AG09309 (cell line): Measurements from ENCODE around the gene MEIOSIN.
A peak's percentile ranks its signal among the peaks of the same experiment; 100 is the strongest.

Experiments
- DNase-seq: peaks from one replicate; pipeline ENCODE4 v3.0.0-alpha.2; 2010; ENCODE audit warnings: low read depth
- H3K4me3 ChIP-seq: 2 replicates; pipeline ENCODE4 v1.5.1; 2011; ENCODE audit warnings: mild to moderate bottlenecking, low read depth, low read length, moderate library complexity; ENCODE audit not compliant: control insufficient read depth
- TF ChIP-seq, protein P1 (sequence below): IDR thresholded peaks from 2 replicates; pipeline ENCODE4 v1.5.1; 2011; ENCODE audit warnings: mild to moderate bottlenecking, low read depth, low read length, inconsistent platforms; ENCODE audit not compliant: insufficient read depth, control insufficient read depth; ENCODE audit errors: missing control alignments

The MEIOSIN gene

DNA sequence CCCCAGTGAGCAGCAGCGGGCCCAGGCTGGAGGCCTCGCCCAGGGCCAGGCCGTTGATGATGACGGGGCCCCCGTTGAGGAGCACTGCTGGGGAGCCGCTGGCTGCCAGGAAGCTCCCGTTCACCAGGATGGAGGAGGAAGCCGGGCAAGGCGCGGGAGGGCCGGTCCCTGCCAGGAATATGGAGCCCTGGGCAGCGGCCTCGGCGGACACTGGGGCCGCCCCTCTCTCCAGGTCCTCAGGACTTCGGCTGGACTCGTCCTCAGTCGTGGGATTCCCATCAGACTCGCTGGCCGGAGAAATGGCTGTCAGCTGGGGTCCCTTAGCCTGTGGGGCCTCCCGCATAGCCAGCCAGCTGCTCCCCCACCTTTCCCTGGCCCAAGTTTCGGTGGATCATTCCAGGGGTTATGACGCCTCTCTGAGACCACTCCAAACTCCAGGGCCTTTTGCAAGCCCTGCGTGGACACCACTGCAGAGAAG is 33.7 kb downstream of the MEIOSIN start:
- H3K4me3 ChIP-seq: peak overlapping the region; percentile 57
- TF ChIP-seq, protein P1, sequence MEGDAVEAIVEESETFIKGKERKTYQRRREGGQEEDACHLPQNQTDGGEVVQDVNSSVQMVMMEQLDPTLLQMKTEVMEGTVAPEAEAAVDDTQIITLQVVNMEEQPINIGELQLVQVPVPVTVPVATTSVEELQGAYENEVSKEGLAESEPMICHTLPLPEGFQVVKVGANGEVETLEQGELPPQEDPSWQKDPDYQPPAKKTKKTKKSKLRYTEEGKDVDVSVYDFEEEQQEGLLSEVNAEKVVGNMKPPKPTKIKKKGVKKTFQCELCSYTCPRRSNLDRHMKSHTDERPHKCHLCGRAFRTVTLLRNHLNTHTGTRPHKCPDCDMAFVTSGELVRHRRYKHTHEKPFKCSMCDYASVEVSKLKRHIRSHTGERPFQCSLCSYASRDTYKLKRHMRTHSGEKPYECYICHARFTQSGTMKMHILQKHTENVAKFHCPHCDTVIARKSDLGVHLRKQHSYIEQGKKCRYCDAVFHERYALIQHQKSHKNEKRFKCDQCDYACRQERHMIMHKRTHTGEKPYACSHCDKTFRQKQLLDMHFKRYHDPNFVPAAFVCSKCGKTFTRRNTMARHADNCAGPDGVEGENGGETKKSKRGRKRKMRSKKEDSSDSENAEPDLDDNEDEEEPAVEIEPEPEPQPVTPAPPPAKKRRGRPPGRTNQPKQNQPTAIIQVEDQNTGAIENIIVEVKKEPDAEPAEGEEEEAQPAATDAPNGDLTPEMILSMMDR: no peak

DNA sequence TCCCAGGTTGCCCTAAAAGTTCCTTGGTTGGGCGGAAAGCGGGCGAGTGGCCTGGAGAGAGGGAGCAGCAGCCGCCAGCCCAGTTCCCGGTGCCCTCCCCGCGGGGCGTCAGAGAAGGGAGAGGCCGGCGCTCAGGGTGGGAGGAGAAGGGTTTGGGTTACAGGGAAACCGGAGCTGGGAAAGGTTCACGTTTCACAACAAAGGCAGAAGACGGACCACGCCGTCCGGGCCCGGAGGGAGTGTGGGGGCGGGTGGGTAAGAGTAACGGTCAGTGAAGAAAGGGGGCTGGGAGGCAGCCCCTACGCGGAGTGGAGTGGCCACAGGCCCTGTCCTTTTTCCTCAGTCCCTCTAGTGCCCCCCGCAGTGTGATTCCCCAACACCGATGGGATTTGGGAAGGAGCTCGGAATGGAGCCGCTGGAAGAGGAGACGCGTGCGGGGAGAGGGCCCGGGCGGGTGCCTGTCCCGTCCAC is 34.2 kb downstream of the MEIOSIN start:
- TF ChIP-seq, protein P1: no peak
- peak overlapping the region; percentile 57 for H3K4me3 ChIP-seq
- DNase-seq: peak; percentile 57

More for the DNA sequence above, 33.7 kb downstream of the MEIOSIN start:
- no peak for DNase-seq

DNA sequence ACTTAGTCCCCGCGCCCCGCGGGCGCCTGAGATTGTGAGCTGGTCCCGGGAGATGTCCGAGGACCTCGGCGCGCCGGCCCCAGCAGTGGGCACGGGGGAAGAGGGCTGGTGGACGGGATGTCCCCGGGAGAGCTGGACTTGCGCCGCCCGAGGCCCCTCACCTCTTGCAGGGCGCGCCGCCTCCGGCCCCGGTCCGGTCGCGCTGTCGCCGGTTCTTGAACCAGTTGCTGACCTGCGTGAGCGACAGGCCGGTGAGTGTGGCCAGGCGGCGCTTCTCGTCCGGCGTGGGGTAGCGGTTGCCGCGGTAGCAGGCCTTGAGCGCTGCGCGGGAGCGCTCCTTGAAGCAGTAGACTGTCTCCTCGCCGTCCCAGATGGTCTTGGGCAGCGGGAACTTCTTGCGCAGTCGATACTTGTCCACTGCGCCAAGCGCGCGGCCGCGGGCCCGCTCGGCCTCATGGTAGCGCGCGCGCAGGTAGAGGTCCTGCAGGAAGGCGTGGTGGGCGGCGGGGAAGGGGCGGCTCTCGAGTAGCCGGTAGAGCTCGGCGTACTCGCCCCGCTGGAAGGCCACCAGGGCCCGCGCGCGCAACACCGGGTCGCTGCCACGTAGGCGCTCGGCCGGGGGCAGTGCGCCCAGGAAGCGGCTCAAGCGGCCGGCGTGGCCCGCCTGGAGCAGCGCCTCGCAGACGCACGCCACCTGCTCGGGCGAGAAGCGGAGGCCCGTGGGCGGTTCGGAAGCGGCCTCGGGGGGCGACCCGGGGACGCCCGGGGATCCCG is 34.8 kb downstream of the MEIOSIN start:
- TF ChIP-seq, protein P1: no peak
- peak overlapping the region; percentile 57 for H3K4me3 ChIP-seq
- no peak for DNase-seq

DNA sequence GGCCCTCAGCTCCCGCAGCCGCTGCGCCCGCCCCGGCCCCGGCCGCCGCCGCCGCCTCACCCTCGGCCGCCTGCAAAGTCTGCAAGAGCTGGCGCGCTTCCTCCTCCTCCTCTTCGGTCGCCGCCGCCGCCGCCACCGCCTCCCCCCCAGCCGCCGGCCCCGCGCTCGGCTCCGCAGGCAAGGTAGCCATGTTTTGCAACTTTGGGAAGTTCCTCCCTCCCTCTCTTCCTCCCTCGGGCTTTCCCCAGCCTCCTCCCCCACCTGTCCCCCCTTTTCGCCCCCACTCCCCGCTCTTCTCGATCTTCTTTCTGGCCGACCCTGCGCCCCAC is 35.4 kb downstream of the MEIOSIN start:
- peak overlapping the region; percentile 57 for H3K4me3 ChIP-seq
- DNase-seq: no peak
- TF ChIP-seq, protein P1: no peak

DNA sequence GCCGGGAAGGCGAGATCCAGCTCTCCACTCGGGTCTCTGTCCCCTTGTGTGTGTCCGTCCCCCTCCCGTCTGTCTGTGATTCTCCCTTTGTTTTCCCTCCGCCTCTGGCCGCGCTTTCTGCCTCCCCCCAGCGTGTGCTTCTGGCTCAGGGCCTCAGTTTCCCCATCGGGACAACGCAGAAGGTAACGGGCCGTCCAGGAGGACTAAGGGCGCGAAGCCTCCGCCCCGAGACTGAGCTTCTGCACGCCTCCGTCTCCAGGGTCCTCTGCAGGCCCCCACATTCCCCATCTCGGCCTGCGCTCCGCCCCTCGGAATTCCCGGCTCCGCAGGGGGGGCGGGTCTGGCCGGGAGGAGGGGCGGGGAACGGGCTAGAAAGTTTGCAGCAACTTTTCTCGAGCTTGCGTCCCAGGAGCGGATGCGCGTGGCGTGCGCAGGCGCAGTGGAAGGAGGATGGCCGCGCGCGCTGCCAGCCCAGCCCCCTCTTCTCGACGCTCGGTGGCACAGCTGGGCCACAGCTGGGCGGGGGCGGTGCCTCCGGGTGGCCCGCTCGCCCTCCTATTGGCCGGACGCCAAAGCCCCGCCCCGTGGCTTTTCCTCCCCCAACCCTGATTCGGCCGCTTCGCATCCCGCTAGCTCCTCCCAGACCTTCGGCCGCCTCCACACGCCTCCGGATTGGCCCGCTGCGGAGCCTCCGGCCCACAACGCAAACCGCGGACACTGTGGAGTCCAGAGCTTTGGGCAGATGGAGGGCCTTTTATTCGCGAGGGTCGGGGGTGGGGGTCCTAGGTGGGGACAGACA is 35.9 kb downstream of the MEIOSIN start, which contains the start of gene SIX5:
SIX5 (minus strand) TSS at position 269 of the 799 bp plus-strand sequence. CDS start 408 bp downstream, outside the sequence.
- peak within 1 kb of the TSS; percentile 57 for H3K4me3 ChIP-seq
- peak; percentile 89 for DNase-seq
- TF ChIP-seq, protein P1: no peak

DNA sequence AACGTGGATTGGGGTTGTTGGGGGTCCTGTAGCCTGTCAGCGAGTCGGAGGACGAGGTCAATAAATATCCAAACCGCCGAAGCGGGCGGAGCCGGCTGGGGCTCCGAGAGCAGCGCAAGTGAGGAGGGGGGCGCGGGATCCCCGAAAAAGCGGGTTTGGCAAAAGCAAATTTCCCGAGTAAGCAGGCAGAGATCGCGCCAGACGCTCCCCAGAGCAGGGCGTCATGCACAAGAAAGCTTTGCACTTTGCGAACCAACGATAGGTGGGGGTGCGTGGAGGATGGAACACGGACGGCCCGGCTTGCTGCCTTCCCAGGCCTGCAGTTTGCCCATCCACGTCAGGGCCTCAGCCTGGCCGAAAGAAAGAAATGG is 36.6 kb downstream of the MEIOSIN start:
- DNase-seq: no peak
- peak overlapping the region; percentile 54 for H3K4me3 ChIP-seq
- TF ChIP-seq, protein P1: no peak
